K562 (cell line): ENCODE data around the gene PHF1. TPM values are rescaled to one million over a fixed set of nuclear protein-coding genes. Genes with fewer than 3 reads are reported as not detected.

Experiments
- AFF4 ChIP-seq: sonication (generic); formaldehyde crosslinking; IDR thresholded peaks from 2 replicates; pipeline ENCODE4 v1.8.0; 2023; ENCODE audit warnings: mild to moderate bottlenecking, missing genetic modification reagents
- BRF2 ChIP-seq: IDR thresholded peaks from 3 replicates; pipeline ENCODE4 v1.6.1; 2011; ENCODE audit warnings: borderline replicate concordance, mild to moderate bottlenecking; ENCODE audit not compliant: insufficient read length, insufficient read depth
- CTCF ChIP-seq, 3 experiments: IDR thresholded peaks in 2 of 3; conservative IDR thresholded peaks in 1 of 3; 2 replicates each; pipeline ENCODE4 v1.5.1; 2011 to 2012; ENCODE audit warnings: low read length in 3 of 3, mild to moderate bottlenecking in 3 of 3, control low read depth in 2 of 3, improper control_type of control experiment in 1 of 3, inconsistent platforms in 1 of 3, low read depth in 1 of 3, mixed read lengths in 1 of 3, moderate library complexity in 1 of 3; ENCODE audit not compliant: insufficient read depth in 2 of 3
- ETS1 ChIP-seq: conservative IDR thresholded peaks from 2 replicates; pipeline ENCODE4 v1.6.1; 2011; ENCODE audit warnings: low read depth, mild to moderate bottlenecking, low read length; ENCODE audit not compliant: control insufficient read depth
- ETV6 ChIP-seq, 3 experiments: fragments of 150-350 bp in 1 of 3; sonication (generic) in 1 of 3; formaldehyde crosslinking in 1 of 3; IDR thresholded peaks; 2 replicates each; pipeline versions ENCODE4 v1.6.1 to v1.8.0; 2014 to 2022; ENCODE audit warnings: borderline replicate concordance in 2 of 3, low read depth in 2 of 3, antibody characterized with exemption in 1 of 3, low read length in 1 of 3, mild to moderate bottlenecking in 1 of 3, missing genetic modification reagents in 1 of 3
- FOXP1 ChIP-seq: sonication (generic); formaldehyde crosslinking; IDR thresholded peaks from 2 replicates; pipeline ENCODE4 v1.8.0; 2022; ENCODE audit warnings: mild to moderate bottlenecking, missing genetic modification reagents
- HCFC1 ChIP-seq: IDR thresholded peaks from 2 replicates; pipeline ENCODE4 v1.6.1; 2012; ENCODE audit warnings: low read depth, low read length, improper control_type of control experiment
- KLF16 ChIP-seq: IDR thresholded peaks from 2 replicates; pipeline ENCODE4 v1.6.1; 2016; ENCODE audit warnings: antibody characterized with exemption
- MAX ChIP-seq: sonication (generic); formaldehyde crosslinking; IDR thresholded peaks from 2 replicates; pipeline ENCODE4 v1.9.0; 2022; ENCODE audit warnings: mild to moderate bottlenecking, missing genetic modification reagents
- POLR2A ChIP-seq: fragments of 450-650 bp; conservative IDR thresholded peaks from 2 replicates; pipeline ENCODE4 v1.6.1; 2016
- PRDM10 ChIP-seq: fragments of 450-650 bp; IDR thresholded peaks from 2 replicates; pipeline ENCODE4 v1.6.1; 2018; ENCODE audit not compliant: partially characterized antibody
- STAG1 ChIP-seq: sonication (generic); formaldehyde crosslinking; IDR thresholded peaks from 2 replicates; pipeline ENCODE4 v1.5.0; 2020; ENCODE audit warnings: missing genetic modification reagents, borderline replicate concordance
- polyA plus RNA-seq, 8 experiments: library from polyadenylated mRNA; depleted of rRNA in 4 of 8; stranded (reverse) in 5 of 8; unstranded in 3 of 8; fragments of >200 nt; fragmentation: Nextera tagmentation in 2 of 8; fragmentation: Illumina TruSeq in 1 of 8; extraction: Ambion mirVana in 2 of 8; extraction: Trizol in 1 of 8; gene quantifications; 2 replicates each; pipeline versions ENCODE4 v1.2.1 to v1.2.3, GENCODE V29; 2011 to 2014; ENCODE audit warnings: inconsistent platforms in 1 of 8, missing spikeins in 1 of 8
- total RNA-seq, 7 experiments: library from RNA; depleted of rRNA in 6 of 7; stranded (reverse); fragments of >200 nt in 6 of 7; fragmentation: Illumina TruSeq in 2 of 7; extraction: Trizol in 2 of 7; gene quantifications; 2 replicates each; pipeline versions ENCODE4 v1.2.1 to v1.2.3, GENCODE V29; 2011 to 2021; ENCODE audit warnings: low replicate concordance in 1 of 7

The PHF1 gene
- total and polyA plus RNA-seq, 9 of the 15 experiments (the other 6 are each of a cell fraction or from before 2014, with no cell fraction given): 3.7 to 64.2 (median 33.7) TPM

GRCh38 chr6:33425668-33426577 is 15.1 kb downstream of the PHF1 start (continued):
- TF ChIP-seq HCFC1 (peak; percentile 63), PRDM10 (peak; percentile 74), ETV6 (IDR thresholded peaks at IDR 0.05; ENCODE audit: borderline replicate concordance in 1 of 2, low read depth in 2 of 2, low read length in 1 of 2) (no peak), ETV6 (CRISPR knock-in tag; IDR thresholded peaks at IDR 0.05; ENCODE audit: borderline replicate concordance) (peak; percentile 86; the same call in 1 of the 2 replicates), AFF4 (CRISPR knock-in tag) (0 out of 2 replicates have a peak, but pooled peaks have one; percentile 48), KLF16 (peak; percentile 55; the same call in 1 of the 2 replicates), BRF2 (no peak), FOXP1 (CRISPR knock-in tag) (peak; percentile 94), MAX (CRISPR knock-in tag) (peak; percentile 99), POLR2A (peak; percentile 6; the same call in 1 of the 2 replicates), STAG1 (CRISPR knock-in tag) (no peak), CTCF (IDR thresholded peaks at IDR 0.05 in 2 of 3, conservative IDR thresholded peaks at IDR 0.05 in 1 of 3; ENCODE audit: insufficient read depth in 2 of 3, low read depth in 1 of 3, low read length in 3 of 3) (peak; percentile 72 to 95 (median 90)), ETS1 (peak; percentile 83)
